Panc1 (cell line): ENCODE results near the gene FREM1. TPM values are rescaled to one million over a fixed set of nuclear protein-coding genes. Genes with fewer than 3 reads are reported as not detected.

Experiments
- ATAC-seq: fragments of 200-7000 bp; cut with Tn5 transposase; 2 replicates; pipeline ENCODE4 v1.9.1; 2020; ENCODE audit warnings: mild to moderate bottlenecking, moderate library complexity
- BruUV-seq: library from RNA; stranded (reverse); fragments of 400-500 nt; replicated peaks from 2 replicates; lab custom pipeline; 2021; lab: Mats Ljungman, UMichigan
- CTCF ChIA-PET: fragments of 300-600 bp; sonication (Branson Sonifier 250); formaldehyde crosslinking; loops from one replicate; lab custom pipeline; 2022; ENCODE audit warnings: antibody characterized with exemption; lab: Charles Lee
- POLR2A ChIA-PET: fragments of 300-600 bp; sonication (Branson Sonifier 250); formaldehyde crosslinking; loops from one replicate; lab custom pipeline; 2022; ENCODE audit warnings: antibody characterized with exemption; lab: Charles Lee
- DNase-seq: peaks from one replicate; pipeline ENCODE4 v3.0.0-alpha.2; 2010; ENCODE audit warnings: low read depth, low spot score
- H3K27ac ChIP-seq: 2 replicates; pipeline ENCODE4 v1.5.1; 2011; ENCODE audit warnings: mild to moderate bottlenecking, low read length, inconsistent platforms
- H3K27me3 ChIP-seq: fragments of 200-500 bp; sonication (Bioruptor generic); 2 replicates; pipeline ENCODE4 v1.6.0; 2014; ENCODE audit warnings: low read length, inconsistent platforms; ENCODE audit not compliant: control insufficient read depth, insufficient read depth
- H3K36me3 ChIP-seq: fragments of 200-500 bp; sonication (Bioruptor generic); 2 replicates; pipeline ENCODE4 v1.5.1; 2014; ENCODE audit warnings: inconsistent platforms, mild to moderate bottlenecking, low read length, moderate library complexity; ENCODE audit not compliant: control insufficient read depth, insufficient read depth
- H3K4me1 ChIP-seq: 2 replicates; pipeline ENCODE4 v1.5.1; 2011; ENCODE audit warnings: inconsistent platforms, mild to moderate bottlenecking, low read length, moderate library complexity; ENCODE audit not compliant: control insufficient read depth, insufficient read depth
- H3K4me3 ChIP-seq, 2 experiments: 2 replicates each; pipeline ENCODE4 v1.5.1; 2011 to 2012; ENCODE audit warnings: low read depth in 2 of 2, low read length in 2 of 2, mild to moderate bottlenecking in 2 of 2, inconsistent platforms in 1 of 2, moderate library complexity in 1 of 2
- H3K9me3 ChIP-seq: fragments of 200-500 bp; sonication (Bioruptor generic); 2 replicates; pipeline ENCODE4 v1.5.1; 2014; ENCODE audit warnings: low read depth, mild to moderate bottlenecking, inconsistent platforms, low read length, moderate library complexity; ENCODE audit not compliant: control insufficient read depth, insufficient read depth
- POLR2AphosphoS5 ChIP-seq: IDR thresholded peaks from 2 replicates; pipeline ENCODE4 v1.6.1; 2012; ENCODE audit warnings: mild to moderate bottlenecking, low read depth, low read length, moderate library complexity
- SIN3A ChIP-seq: IDR thresholded peaks from 2 replicates; pipeline ENCODE4 v1.6.1; 2012; ENCODE audit warnings: low read depth, mild to moderate bottlenecking, low read length, moderate library complexity, borderline replicate concordance; ENCODE audit not compliant: insufficient read depth
- TCF7L2 ChIP-seq: IDR thresholded peaks from 2 replicates; pipeline ENCODE4 v1.6.1; 2011; ENCODE audit warnings: mild to moderate bottlenecking, low read depth, low read length, inconsistent platforms
- in situ Hi-C: cut with HindIII; loops from 2 replicates; pipeline ENCODE4 v1.10.0; 2016; ENCODE audit warnings: low sequenced_read_pairs, low pct_unique_long_range_greater_than_20kb
- intact Hi-C: fragments of 100-400 bp; cut with micrococcal nuclease; formaldehyde crosslinking; loops from one replicate; pipeline ENCODE4 v1.10.0; 2022; ENCODE audit not compliant: unreplicated experiment
- total RNA-seq: library from RNA; stranded (reverse); gene quantifications from one replicate; pipeline ENCODE4 v1.2.1, GENCODE V29; 2021; ENCODE audit not compliant: unreplicated experiment
- TF ChIP-seq, protein P1 (sequence below): fragments of 450-650 bp; IDR thresholded peaks from 2 replicates; pipeline ENCODE4 v1.5.1; 2017; ENCODE audit warnings: mild to moderate bottlenecking
- TF ChIP-seq, protein P2 (sequence below), 2 experiments: IDR thresholded peaks; 2 replicates each; pipeline ENCODE4 v1.6.1; 2011 to 2012; ENCODE audit warnings: low read depth in 2 of 2, control low read depth in 1 of 2, low read length in 1 of 2, mild to moderate bottlenecking in 1 of 2, moderate library complexity in 1 of 2; ENCODE audit not compliant: insufficient read depth in 1 of 2

The FREM1 gene
- total RNA-seq, 1 experiment from 2014 or later = not detected

DNA sequence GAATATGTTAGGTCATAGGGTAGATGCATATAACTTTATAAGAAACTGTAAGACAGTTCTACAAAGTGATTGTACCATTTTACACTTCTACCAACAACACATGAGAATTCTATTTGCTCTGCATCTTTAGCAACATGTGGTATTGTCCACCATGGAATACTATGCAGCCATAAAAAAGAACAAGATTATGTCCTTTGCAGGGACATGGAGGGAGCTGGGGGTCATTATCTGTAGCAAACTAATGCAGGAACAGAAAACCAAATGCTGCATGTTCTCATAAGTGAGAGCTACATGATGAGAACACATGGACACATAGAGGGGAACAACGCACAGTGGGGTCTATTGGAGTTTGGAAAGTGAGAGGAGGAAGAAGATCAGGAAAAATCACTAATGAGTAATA, 165.5 kb downstream of the FREM1 start:
- BruUV-seq = no TSS peak
- no peak overlapping the region for H3K4me3 ChIP-seq
- in situ Hi-C loops (no loop called here), intact Hi-C loops (no loop called here)
- no peak for DNase-seq
- no peak for ATAC-seq
- H3K9me3 ChIP-seq = no peaks in the 10 kb centered on the region
- no peaks in the 10 kb centered on the region for H3K36me3 ChIP-seq
- H3K27ac ChIP-seq = no peak overlapping the region
- ChIA-PET CTCF (no interaction called here), POLR2A (no interaction called here)
- no peak for TF ChIP-seq SIN3A
- TF ChIP-seq, protein P1, sequence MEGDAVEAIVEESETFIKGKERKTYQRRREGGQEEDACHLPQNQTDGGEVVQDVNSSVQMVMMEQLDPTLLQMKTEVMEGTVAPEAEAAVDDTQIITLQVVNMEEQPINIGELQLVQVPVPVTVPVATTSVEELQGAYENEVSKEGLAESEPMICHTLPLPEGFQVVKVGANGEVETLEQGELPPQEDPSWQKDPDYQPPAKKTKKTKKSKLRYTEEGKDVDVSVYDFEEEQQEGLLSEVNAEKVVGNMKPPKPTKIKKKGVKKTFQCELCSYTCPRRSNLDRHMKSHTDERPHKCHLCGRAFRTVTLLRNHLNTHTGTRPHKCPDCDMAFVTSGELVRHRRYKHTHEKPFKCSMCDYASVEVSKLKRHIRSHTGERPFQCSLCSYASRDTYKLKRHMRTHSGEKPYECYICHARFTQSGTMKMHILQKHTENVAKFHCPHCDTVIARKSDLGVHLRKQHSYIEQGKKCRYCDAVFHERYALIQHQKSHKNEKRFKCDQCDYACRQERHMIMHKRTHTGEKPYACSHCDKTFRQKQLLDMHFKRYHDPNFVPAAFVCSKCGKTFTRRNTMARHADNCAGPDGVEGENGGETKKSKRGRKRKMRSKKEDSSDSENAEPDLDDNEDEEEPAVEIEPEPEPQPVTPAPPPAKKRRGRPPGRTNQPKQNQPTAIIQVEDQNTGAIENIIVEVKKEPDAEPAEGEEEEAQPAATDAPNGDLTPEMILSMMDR = no peak
- TF ChIP-seq POLR2AphosphoS5 = no peak
- TF ChIP-seq, protein P2, sequence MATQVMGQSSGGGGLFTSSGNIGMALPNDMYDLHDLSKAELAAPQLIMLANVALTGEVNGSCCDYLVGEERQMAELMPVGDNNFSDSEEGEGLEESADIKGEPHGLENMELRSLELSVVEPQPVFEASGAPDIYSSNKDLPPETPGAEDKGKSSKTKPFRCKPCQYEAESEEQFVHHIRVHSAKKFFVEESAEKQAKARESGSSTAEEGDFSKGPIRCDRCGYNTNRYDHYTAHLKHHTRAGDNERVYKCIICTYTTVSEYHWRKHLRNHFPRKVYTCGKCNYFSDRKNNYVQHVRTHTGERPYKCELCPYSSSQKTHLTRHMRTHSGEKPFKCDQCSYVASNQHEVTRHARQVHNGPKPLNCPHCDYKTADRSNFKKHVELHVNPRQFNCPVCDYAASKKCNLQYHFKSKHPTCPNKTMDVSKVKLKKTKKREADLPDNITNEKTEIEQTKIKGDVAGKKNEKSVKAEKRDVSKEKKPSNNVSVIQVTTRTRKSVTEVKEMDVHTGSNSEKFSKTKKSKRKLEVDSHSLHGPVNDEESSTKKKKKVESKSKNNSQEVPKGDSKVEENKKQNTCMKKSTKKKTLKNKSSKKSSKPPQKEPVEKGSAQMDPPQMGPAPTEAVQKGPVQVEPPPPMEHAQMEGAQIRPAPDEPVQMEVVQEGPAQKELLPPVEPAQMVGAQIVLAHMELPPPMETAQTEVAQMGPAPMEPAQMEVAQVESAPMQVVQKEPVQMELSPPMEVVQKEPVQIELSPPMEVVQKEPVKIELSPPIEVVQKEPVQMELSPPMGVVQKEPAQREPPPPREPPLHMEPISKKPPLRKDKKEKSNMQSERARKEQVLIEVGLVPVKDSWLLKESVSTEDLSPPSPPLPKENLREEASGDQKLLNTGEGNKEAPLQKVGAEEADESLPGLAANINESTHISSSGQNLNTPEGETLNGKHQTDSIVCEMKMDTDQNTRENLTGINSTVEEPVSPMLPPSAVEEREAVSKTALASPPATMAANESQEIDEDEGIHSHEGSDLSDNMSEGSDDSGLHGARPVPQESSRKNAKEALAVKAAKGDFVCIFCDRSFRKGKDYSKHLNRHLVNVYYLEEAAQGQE (IDR thresholded peaks at IDR 0.05; ENCODE audit: insufficient read depth in 1 of 2, low read depth in 2 of 2, low read length in 1 of 2) = no peak
- TF ChIP-seq TCF7L2 = no peak
- H3K4me1 ChIP-seq = no peaks in the 10 kb centered on the region
- H3K27me3 ChIP-seq = no peaks in the 10 kb centered on the region

DNA sequence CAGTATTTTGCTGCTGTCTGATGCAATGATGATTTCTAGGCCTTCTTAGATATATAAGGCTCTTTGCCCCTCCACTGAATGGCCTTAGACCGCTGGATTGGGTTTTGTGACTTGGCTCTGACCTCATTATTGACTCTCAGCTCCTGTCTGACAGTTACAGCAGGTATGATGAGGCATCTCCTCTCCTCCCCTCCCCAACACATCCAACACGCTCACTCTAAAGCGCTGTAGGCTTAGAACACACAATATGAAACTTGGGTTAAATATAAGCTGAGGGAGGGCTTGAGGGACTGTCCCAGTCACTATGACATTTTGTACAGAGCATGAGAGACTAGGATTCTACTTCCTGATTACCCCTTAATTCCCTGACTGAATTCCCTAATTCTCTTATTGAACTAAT, 168.9 kb downstream of the FREM1 start:
- no peak for DNase-seq
- no peak overlapping the region for H3K27ac ChIP-seq
- no peaks in the 10 kb centered on the region for H3K9me3 ChIP-seq
- H3K27me3 ChIP-seq = no peaks in the 10 kb centered on the region
- TF ChIP-seq SIN3A (no peak), TCF7L2 (no peak), POLR2AphosphoS5 (no peak)
- TF ChIP-seq, protein P1 = no peak
- TF ChIP-seq, protein P2 (IDR thresholded peaks at IDR 0.05; ENCODE audit: insufficient read depth in 1 of 2, low read depth in 2 of 2, low read length in 1 of 2) = no peak
- BruUV-seq = no TSS peak
- no peak for ATAC-seq
- no peaks in the 10 kb centered on the region for H3K4me1 ChIP-seq
- H3K4me3 ChIP-seq = no peak overlapping the region
- in situ Hi-C loops (no loop called here), intact Hi-C loops (no loop called here)
- POLR2A ChIA-PET = no interaction called here
- no peaks in the 10 kb centered on the region for H3K36me3 ChIP-seq
- CTCF ChIA-PET = no interaction called here
